ENCODE results near the gene CHST15.

The CHST15 gene

GRCh38 chr10:124015991-124016390 lies 77.4 kb downstream of the CHST15 start:
- Mint-ChIP-seq H3K27ac (no peak overlapping the region), H3K9me3 (peaks cover 16% of the 10 kb centered on the region), H3K4me3 (no peak overlapping the region), H3K4me1 (no peaks in the 10 kb centered on the region), H3K36me3 (no peaks in the 10 kb centered on the region), H3K27me3 (peaks cover 11% of the 10 kb centered on the region)
- no peak for DNase-seq
- CTCF ChIA-PET = no interaction called here

DNA sequence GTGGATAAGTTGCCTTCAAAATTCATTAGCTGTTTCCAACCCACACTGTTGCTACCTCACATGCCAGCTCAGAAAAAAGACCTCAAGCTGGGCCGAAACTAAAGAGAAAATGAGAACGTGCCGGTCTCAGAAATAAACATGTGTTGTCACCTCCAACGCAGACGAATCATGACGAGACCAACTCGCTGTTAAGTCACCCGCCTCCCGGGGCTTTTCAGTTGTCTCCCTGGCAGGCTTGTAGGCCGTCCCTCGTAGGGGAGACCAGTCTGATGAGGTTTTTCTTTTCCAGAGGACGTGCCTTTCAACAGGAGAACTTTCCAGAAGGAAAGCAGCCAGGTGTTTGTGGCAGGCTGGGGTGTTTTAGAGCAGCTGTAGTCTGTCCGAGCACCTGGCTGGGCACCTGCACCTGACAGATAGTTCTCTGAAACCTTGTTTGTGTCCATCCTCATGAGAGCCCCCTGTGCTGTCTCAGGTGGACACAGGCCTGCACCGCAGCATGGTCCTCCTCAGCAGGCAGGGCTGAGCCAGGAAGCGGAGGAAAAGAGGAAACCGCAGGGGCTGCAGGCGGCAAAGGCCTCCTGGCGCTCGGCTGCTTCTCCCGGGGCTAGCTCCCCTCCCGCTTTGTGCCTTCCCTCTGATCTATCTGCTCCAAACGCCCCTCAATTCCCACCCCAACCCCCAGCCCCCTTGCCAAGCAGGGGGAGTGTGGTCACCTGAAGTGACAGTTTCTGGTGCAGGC lies 78.8 kb downstream of the CHST15 start:
- no peak for DNase-seq
- Mint-ChIP-seq H3K36me3 (no peaks in the 10 kb centered on the region), H3K27ac (no peak overlapping the region), H3K9me3 (peaks cover 16% of the 10 kb centered on the region), H3K4me1 (no peaks in the 10 kb centered on the region), H3K4me3 (no peak overlapping the region), H3K27me3 (peaks cover 7% of the 10 kb centered on the region)
- CTCF ChIA-PET = no interaction called here

DNA sequence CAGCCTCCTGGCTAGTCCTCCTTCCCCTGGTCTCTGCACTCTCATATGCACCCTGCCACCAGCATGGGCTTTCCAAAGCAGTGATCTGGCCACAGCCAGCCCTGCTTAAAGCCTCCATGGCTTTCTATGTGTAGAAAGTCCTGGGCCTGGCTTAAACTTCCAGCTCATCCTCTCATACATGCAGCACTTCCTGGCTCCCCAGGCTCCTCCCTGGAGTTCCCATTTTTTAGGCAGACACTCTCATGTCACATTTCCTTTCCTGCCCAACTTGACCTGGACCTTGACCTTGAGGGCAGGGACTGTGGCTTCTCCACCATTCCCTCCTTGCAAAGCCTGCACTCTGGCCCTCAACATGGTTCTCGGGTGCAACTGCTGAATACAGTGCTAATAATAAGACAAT lies 79.5 kb downstream of the CHST15 start:
- DNase-seq = no peak
- Mint-ChIP-seq H3K4me3 (no peak overlapping the region), H3K9me3 (peaks cover 16% of the 10 kb centered on the region), H3K27ac (no peak overlapping the region), H3K36me3 (no peaks in the 10 kb centered on the region), H3K4me1 (no peaks in the 10 kb centered on the region), H3K27me3 (peaks cover 7% of the 10 kb centered on the region)
- CTCF ChIA-PET = no interaction called here

DNA sequence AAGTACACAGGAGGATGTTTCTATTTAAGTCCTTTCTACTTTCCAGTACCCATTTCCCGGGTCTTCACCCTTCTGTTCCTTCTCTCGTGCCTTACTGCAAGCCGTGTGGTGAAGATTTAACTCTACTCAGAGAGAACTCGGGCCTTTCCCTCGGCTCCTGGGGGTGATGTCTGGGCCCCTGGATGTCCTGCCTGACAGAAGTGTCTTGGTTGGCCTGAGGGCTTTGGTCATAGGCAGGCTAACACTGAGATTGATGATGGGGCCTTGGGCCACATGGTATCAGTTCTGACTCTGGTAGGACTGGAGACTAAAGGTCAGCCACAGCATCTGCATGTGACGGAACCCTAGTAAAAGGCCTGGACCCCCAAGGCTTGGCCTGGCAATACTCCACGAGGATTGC lies 80.4 kb downstream of the CHST15 start:
- CTCF ChIA-PET = no interaction called here
- H3K36me3 Mint-ChIP-seq = no peaks in the 10 kb centered on the region

GRCh38 chr10:124012583-124012982 lies 80.8 kb downstream of the CHST15 start:
- Mint-ChIP-seq H3K27ac (no peak overlapping the region), H3K9me3 (peaks cover 16% of the 10 kb centered on the region), H3K36me3 (no peaks in the 10 kb centered on the region), H3K4me3 (no peak overlapping the region), H3K4me1 (no peaks in the 10 kb centered on the region), H3K27me3 (peaks cover 4% of the 10 kb centered on the region)
- CTCF ChIA-PET = no interaction called here
- DNase-seq = no peak

More for the DNA sequence above, 80.4 kb downstream of the CHST15 start:
- Mint-ChIP-seq H3K27ac (no peak overlapping the region), H3K27me3 (peaks cover 4% of the 10 kb centered on the region), H3K4me1 (no peaks in the 10 kb centered on the region), H3K9me3 (peaks cover 16% of the 10 kb centered on the region), H3K4me3 (no peak overlapping the region)
- no peak for DNase-seq

DNA sequence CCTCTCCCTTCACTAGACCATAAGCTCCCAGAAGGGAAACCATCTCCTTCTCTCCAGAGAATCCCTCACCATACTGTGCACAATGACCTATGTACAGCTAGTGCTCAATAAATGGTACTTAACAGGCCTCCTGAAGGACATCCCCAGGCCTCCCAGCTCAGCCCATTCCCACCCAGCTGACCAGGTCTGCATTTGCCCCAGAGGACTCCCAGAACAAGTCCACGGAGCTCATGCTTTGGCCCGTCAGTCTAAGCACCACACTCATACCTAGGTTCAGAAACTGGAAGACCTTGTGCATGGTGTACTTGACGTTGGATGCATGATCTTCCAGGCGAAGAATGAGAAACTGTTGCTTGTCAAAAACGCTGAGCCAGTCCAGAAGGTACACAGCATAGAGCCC lies 81.3 kb downstream of the CHST15 start:
- H3K9me3 Mint-ChIP-seq = peaks cover 16% of the 10 kb centered on the region
- DNase-seq = no peak
- no peaks in the 10 kb centered on the region for H3K36me3 Mint-ChIP-seq
- H3K27ac Mint-ChIP-seq = no peak overlapping the region
- H3K27me3 Mint-ChIP-seq = peaks cover 4% of the 10 kb centered on the region
- no peaks in the 10 kb centered on the region for H3K4me1 Mint-ChIP-seq
- H3K4me3 Mint-ChIP-seq = no peak overlapping the region
- CTCF ChIA-PET = interaction anchor here (1.3 kb wide), 1 partner anchor 18 kb away, joined by 4 read pairs; no protein-coding TSS in a partner anchor

DNA sequence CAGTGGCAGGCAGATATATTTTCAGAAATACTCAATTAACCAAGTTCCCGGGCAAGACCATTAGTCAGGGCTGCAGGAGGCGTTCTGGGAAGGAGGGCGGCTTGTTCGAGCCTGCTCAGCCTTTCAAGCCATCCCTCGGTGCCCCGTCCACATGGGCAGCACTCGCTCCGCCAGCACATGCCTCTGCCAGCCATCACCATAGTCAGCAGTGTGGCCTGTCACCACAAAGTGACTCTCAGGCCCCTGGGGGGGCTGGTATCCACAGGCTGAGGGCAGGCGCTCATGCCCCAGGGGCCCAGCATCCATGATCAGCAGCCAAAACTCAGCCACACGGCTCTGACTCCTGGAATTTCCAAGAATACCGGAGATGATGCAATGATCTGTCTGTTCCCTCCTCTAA lies 81.9 kb downstream of the CHST15 start:
- Mint-ChIP-seq H3K27me3 (peaks cover 4% of the 10 kb centered on the region), H3K36me3 (no peaks in the 10 kb centered on the region), H3K27ac (no peak overlapping the region), H3K9me3 (peaks cover 16% of the 10 kb centered on the region), H3K4me3 (no peak overlapping the region), H3K4me1 (no peaks in the 10 kb centered on the region)
- no peak for DNase-seq
- CTCF ChIA-PET = interaction anchor here (1.3 kb wide), 1 partner anchor 17 kb away, joined by 4 read pairs; no protein-coding TSS in a partner anchor

- Mint-ChIP-seq H3K9me3 (peaks cover 16% of the 10 kb centered on the region), H3K4me3 (no peak overlapping the region), H3K27me3 (peaks cover 4% of the 10 kb centered on the region), H3K27ac (no peak overlapping the region), H3K36me3 (no peaks in the 10 kb centered on the region), H3K4me1 (no peaks in the 10 kb centered on the region)
- CTCF ChIA-PET = interaction anchor here (1.3 kb wide), 1 partner anchor 16 kb away, joined by 4 read pairs; no protein-coding TSS in a partner anchor
- DNase-seq = no peak
Observed at GRCh38 chr10:124010563-124011131, 82.8 kb downstream of the CHST15 start.

DNA sequence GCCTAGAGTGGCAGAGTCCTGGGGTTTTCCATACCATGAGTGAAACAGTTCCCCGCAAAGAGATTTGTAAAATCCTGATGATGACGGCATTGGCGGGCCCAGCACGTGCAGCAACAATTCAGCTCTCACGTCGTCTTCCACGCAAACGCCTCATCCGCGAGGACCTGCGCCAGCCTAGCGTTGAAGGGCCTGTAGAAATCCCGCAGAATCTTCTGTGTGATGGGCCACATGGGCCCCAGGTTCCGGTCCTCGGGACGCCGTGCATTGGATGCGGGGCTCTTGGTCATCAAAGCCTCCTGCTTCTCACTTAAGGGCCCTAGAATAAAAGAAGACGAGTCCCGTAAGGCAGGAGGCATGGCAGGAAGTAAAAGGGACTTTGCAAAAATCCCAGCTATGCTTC lies 83.4 kb downstream of the CHST15 start:
- Mint-ChIP-seq H3K9me3 (peaks cover 16% of the 10 kb centered on the region), H3K27me3 (peaks cover 4% of the 10 kb centered on the region), H3K4me1 (no peaks in the 10 kb centered on the region), H3K4me3 (no peak overlapping the region), H3K36me3 (no peaks in the 10 kb centered on the region), H3K27ac (no peak overlapping the region)
- CTCF ChIA-PET = no interaction called here
- DNase-seq = no peak

DNA sequence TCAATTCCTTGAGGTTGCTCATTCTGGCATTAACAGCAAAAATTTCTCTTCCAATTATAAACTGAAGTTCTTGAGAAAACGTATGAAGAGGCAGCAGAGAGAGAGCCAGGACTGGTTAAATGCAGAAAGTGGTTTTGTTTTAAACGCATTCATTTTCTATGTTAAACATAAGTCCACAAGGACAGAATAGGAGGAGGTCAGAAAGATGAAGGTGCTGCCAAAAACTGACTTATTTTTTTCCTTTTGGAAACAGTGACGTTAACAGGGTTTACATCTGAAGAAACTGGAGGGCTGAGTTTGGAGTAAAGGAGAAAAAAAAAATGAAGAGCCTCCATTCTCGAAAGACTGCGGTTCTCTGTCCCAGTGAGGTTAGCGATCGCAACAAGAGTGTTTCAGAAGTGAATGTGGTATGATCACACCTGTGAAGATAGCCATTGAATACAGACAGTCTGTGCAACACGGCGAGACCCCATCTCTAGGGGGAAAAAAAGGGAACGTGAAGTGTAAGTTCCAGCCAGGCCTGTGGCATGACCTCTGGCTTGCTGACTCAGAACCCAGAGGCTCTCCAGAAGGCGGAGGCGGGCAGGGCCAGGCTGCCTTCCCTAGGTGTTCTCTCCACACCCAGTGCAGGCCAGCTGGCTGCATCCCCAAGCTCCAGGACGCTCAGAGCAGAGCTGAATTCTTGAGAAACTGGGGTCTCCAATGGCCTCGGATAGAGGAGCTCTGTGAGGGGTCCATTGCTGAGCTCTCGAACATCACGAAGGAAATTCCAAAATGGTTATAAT lies 84.0 kb downstream of the CHST15 start:
- H3K9me3 Mint-ChIP-seq = peaks cover 16% of the 10 kb centered on the region
- DNase-seq = no peak
- CTCF ChIA-PET = no interaction called here
- no peak overlapping the region for H3K4me3 Mint-ChIP-seq
- H3K4me1 Mint-ChIP-seq = peaks cover 2% of the 10 kb centered on the region
- H3K27me3 Mint-ChIP-seq = peaks cover 4% of the 10 kb centered on the region
- H3K36me3 Mint-ChIP-seq = no peaks in the 10 kb centered on the region
- no peak overlapping the region for H3K27ac Mint-ChIP-seq

- H3K27me3 Mint-ChIP-seq = peaks cover under 1% of the 10 kb centered on the region
- no peak overlapping the region for H3K27ac Mint-ChIP-seq
- peaks cover 10% of the 10 kb centered on the region for H3K9me3 Mint-ChIP-seq
- DNase-seq = no peak
- H3K36me3 Mint-ChIP-seq = no peaks in the 10 kb centered on the region
- peaks cover 4% of the 10 kb centered on the region for H3K4me1 Mint-ChIP-seq
- CTCF ChIA-PET = no interaction called here
- H3K4me3 Mint-ChIP-seq = no peak overlapping the region
Observed at GRCh38 chr10:124008681-124009080, 84.7 kb downstream of the CHST15 start.

DNA sequence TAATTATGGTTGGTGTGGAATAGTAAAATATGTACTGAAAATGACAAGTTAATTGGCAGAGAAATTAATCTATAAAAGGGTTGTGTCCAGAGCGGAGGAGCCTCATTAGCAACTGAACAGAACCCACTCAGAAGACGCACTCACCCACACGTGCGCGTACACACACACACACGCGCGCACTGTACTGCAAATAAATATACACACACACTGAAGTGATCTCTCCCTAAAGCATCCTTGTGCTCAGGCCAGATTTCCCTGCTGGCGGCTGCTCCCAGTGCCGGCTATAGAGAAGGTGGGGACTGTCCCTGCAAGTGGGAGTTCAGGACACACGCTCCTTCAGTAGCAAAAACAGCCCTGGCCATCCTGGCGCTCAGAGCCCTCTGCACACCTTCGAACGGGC lies 85.2 kb downstream of the CHST15 start:
- Mint-ChIP-seq H3K9me3 (peaks cover 5% of the 10 kb centered on the region), H3K4me3 (no peak overlapping the region), H3K27ac (no peak overlapping the region), H3K36me3 (no peaks in the 10 kb centered on the region), H3K27me3 (no peaks in the 10 kb centered on the region), H3K4me1 (peaks cover 4% of the 10 kb centered on the region)
- no peak for DNase-seq
- CTCF ChIA-PET = no interaction called here

- H3K4me3 Mint-ChIP-seq = no peak overlapping the region
- no peak overlapping the region for H3K27ac Mint-ChIP-seq
- peaks cover 4% of the 10 kb centered on the region for H3K4me1 Mint-ChIP-seq
- H3K27me3 Mint-ChIP-seq = no peaks in the 10 kb centered on the region
- H3K36me3 Mint-ChIP-seq = no peaks in the 10 kb centered on the region
- peaks cover 2% of the 10 kb centered on the region for H3K9me3 Mint-ChIP-seq
- no peak for DNase-seq
- CTCF ChIA-PET = no interaction called here
Observed at GRCh38 chr10:124007773-124008145, 85.6 kb downstream of the CHST15 start.

DNA sequence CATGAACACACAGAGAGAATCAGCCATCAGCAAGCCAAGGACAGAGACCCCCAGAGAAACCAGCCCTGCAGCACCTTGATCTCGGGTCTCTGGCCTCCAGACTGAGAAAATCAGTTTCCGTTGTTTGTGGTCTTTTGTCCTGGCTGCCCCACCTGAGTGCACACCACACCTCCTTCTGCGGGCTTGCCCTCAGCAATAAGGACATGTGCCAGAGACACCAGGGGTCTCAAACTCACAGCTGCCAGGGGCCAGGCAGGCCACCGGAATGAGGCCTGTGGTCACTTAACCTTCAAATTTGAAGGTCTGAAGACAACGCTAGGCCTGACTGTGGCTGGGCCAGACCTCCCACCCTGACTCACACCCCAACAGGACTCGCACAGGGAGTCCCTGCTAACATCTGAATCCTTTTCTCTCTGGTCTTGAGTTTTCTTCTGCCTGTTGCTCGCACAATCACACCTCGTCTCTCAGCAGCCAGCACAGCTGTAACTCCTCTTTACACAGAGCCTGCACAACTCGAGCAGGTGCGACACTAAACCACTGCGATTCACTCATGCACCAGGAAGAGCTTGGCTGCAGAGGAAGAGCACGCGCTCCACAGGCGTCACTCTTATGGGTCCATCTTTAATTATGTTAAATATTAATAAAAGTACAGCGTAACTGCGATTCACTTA lies 86.2 kb downstream of the CHST15 start:
- DNase-seq = peak; percentile 13
- Mint-ChIP-seq H3K27ac (no peak overlapping the region), H3K27me3 (no peaks in the 10 kb centered on the region), H3K9me3 (peaks cover 2% of the 10 kb centered on the region), H3K4me3 (no peak overlapping the region), H3K4me1 (peaks cover 4% of the 10 kb centered on the region), H3K36me3 (no peaks in the 10 kb centered on the region)
- CTCF ChIA-PET = no interaction called here
